Neural cell (in vitro differentiated cells): ENCODE results near the gene GATM. TPM values are rescaled to one million over a fixed set of nuclear protein-coding genes. Genes with fewer than 3 reads are reported as not detected.

Experiments used
- H2AFZ ChIP-seq: fragments of 200-600, 300-800 bp; sonication (generic), shearing (Covaris generic); 2 replicates; pipeline ENCODE4 v1.6.0; 2014; ENCODE audit warnings: low read depth, mild to moderate bottlenecking, antibody characterized with exemption, low read length, moderate library complexity
- H3F3A ChIP-seq: fragments of 200-600 bp; shearing (Covaris generic); 2 replicates; pipeline ENCODE4 v1.6.1; 2016; ENCODE audit warnings: mild to moderate bottlenecking, moderate library complexity, mixed read lengths, antibody characterized with exemption, low read length; ENCODE audit not compliant: insufficient read depth, poor library complexity, severe bottlenecking
- H3K27ac ChIP-seq: fragments of 200-600, 300-800 bp; sonication (generic), shearing (Covaris generic); 2 replicates; pipeline ENCODE4 v1.5.1; 2014; ENCODE audit warnings: mild to moderate bottlenecking, low read length, moderate library complexity
- H3K27me3 ChIP-seq: fragments of 300-800, 200-600 bp; sonication (generic), shearing (Covaris generic); 2 replicates; pipeline ENCODE4 v1.6.0; 2014; ENCODE audit warnings: mild to moderate bottlenecking, low read depth, low read length, moderate library complexity; ENCODE audit not compliant: insufficient read depth
- H3K36me3 ChIP-seq: fragments of 300-800, 200-600 bp; sonication (generic), shearing (Covaris generic); 2 replicates; pipeline ENCODE4 v1.5.1; 2014; ENCODE audit warnings: mild to moderate bottlenecking, antibody characterized with exemption, low read length, moderate library complexity; ENCODE audit not compliant: insufficient read depth
- H3K4me2 ChIP-seq: fragments of 300-800, 200-600 bp; sonication (generic), shearing (Covaris generic); 2 replicates; pipeline ENCODE4 v1.6.0; 2014; ENCODE audit warnings: mild to moderate bottlenecking, low read length
- H3K4me3 ChIP-seq: fragments of 300-800, 200-600 bp; sonication (generic), shearing (Covaris generic); 2 replicates; pipeline ENCODE4 v1.5.1; 2014; ENCODE audit warnings: mild to moderate bottlenecking, low read length, moderate library complexity
- H3K79me2 ChIP-seq: fragments of 200-600 bp; shearing (Covaris generic); replicated peaks from 2 replicates; pipeline ENCODE4 v1.6.0; 2014; ENCODE audit warnings: mild to moderate bottlenecking, low read length, moderate library complexity; ENCODE audit not compliant: insufficient read depth
- H3K9ac ChIP-seq: fragments of 300-800, 200-600 bp; sonication (generic), shearing (Covaris generic); 2 replicates; pipeline ENCODE4 v1.6.1; 2016; ENCODE audit warnings: mild to moderate bottlenecking, low read length, mixed read lengths
- H3K9me2 ChIP-seq: fragments of 200-600 bp; shearing (Covaris generic); 2 replicates; pipeline ENCODE4 v1.6.1; 2016; ENCODE audit warnings: mild to moderate bottlenecking, low read length, mixed read lengths; ENCODE audit not compliant: insufficient read depth
- H3K9me3 ChIP-seq: fragments of 200-600, 300-800 bp; sonication (generic), shearing (Covaris generic); 2 replicates; pipeline ENCODE4 v1.6.1; 2016; ENCODE audit warnings: mild to moderate bottlenecking, mixed run types, low read length, moderate library complexity, mixed read lengths
- H4K20me1 ChIP-seq: fragments of 200-600 bp; shearing (Covaris generic); 2 replicates; pipeline ENCODE4 v1.6.1; 2016; ENCODE audit warnings: mild to moderate bottlenecking, mixed run types; ENCODE audit not compliant: insufficient read depth
- EP300 ChIP-seq: fragments of 450-650 bp; conservative IDR thresholded peaks from 2 replicates; pipeline ENCODE4 v1.6.1; 2014; ENCODE audit warnings: antibody characterized with exemption, mild to moderate bottlenecking, moderate library complexity; ENCODE audit not compliant: poor library complexity, severe bottlenecking
- EZH2 ChIP-seq: fragments of 200-600, 300-800 bp; shearing (Covaris generic), sonication (generic); IDR thresholded peaks from 2 replicates; pipeline ENCODE4 v1.6.1; 2014; ENCODE audit warnings: antibody characterized with exemption, low read length, borderline replicate concordance, mild to moderate bottlenecking; ENCODE audit not compliant: insufficient read depth, poor library complexity, severe bottlenecking
- MXI1 ChIP-seq: fragments of 450-650 bp; conservative IDR thresholded peaks from 2 replicates; pipeline ENCODE4 v1.6.1; 2014; ENCODE audit warnings: antibody characterized with exemption, mild to moderate bottlenecking; ENCODE audit not compliant: poor library complexity, severe bottlenecking
- POLR2AphosphoS5 ChIP-seq: IDR thresholded peaks from 2 replicates; pipeline ENCODE4 v1.6.1; 2012
- RAD21 ChIP-seq: fragments of 450-650 bp; conservative IDR thresholded peaks from 2 replicates; pipeline ENCODE4 v1.6.1; 2014; ENCODE audit warnings: antibody characterized with exemption, mild to moderate bottlenecking, moderate library complexity
- SMC3 ChIP-seq: fragments of 450-650 bp; conservative IDR thresholded peaks from 2 replicates; pipeline ENCODE4 v1.6.1; 2014; ENCODE audit warnings: antibody characterized with exemption, mild to moderate bottlenecking, moderate library complexity; ENCODE audit not compliant: poor library complexity
- TAF1 ChIP-seq: IDR thresholded peaks from 2 replicates; pipeline ENCODE4 v1.6.1; 2012; ENCODE audit warnings: low read depth
- polyA plus RNA-seq: library from polyadenylated mRNA; depleted of rRNA; stranded (reverse); fragments of >200 nt; gene quantifications from 2 replicates; pipeline ENCODE4 v1.2.3, GENCODE V29; 2014
- TF ChIP-seq, protein P1 (sequence below): IDR thresholded peaks from 2 replicates; pipeline ENCODE4 v1.6.1; 2012; ENCODE audit warnings: borderline replicate concordance
- TF ChIP-seq, protein P2 (sequence below): fragments of 450-650 bp; IDR thresholded peaks from 2 replicates; pipeline ENCODE4 v1.5.1; 2014; ENCODE audit warnings: antibody characterized with exemption, mild to moderate bottlenecking, moderate library complexity; ENCODE audit not compliant: poor library complexity, severe bottlenecking

GATM gene
- polyA plus RNA-seq, 1 donor from 2014 or later = 13.3 TPM

DNA sequence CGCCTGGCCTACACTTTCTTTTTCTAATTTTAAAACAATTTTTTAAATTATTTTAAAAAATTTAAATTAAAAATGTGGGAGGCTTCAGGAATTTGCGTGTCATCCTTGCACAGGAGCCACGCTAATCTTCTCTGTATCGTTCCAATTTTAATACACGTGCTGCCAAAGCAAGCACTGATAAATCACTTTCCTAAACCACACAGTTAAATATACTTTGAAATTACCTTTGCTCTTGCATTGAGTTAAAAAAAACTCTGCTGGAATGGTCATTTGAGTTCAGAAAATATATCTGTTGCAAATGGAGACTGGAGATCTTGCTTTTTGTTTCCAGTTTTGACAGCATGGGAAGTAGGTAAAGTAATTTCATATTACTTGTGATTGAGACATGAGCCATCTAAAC lies 23.6 kb downstream of the GATM start (continued):
- TF ChIP-seq, protein P1, sequence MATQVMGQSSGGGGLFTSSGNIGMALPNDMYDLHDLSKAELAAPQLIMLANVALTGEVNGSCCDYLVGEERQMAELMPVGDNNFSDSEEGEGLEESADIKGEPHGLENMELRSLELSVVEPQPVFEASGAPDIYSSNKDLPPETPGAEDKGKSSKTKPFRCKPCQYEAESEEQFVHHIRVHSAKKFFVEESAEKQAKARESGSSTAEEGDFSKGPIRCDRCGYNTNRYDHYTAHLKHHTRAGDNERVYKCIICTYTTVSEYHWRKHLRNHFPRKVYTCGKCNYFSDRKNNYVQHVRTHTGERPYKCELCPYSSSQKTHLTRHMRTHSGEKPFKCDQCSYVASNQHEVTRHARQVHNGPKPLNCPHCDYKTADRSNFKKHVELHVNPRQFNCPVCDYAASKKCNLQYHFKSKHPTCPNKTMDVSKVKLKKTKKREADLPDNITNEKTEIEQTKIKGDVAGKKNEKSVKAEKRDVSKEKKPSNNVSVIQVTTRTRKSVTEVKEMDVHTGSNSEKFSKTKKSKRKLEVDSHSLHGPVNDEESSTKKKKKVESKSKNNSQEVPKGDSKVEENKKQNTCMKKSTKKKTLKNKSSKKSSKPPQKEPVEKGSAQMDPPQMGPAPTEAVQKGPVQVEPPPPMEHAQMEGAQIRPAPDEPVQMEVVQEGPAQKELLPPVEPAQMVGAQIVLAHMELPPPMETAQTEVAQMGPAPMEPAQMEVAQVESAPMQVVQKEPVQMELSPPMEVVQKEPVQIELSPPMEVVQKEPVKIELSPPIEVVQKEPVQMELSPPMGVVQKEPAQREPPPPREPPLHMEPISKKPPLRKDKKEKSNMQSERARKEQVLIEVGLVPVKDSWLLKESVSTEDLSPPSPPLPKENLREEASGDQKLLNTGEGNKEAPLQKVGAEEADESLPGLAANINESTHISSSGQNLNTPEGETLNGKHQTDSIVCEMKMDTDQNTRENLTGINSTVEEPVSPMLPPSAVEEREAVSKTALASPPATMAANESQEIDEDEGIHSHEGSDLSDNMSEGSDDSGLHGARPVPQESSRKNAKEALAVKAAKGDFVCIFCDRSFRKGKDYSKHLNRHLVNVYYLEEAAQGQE = no peak
- TF ChIP-seq POLR2AphosphoS5 = no peak

DNA sequence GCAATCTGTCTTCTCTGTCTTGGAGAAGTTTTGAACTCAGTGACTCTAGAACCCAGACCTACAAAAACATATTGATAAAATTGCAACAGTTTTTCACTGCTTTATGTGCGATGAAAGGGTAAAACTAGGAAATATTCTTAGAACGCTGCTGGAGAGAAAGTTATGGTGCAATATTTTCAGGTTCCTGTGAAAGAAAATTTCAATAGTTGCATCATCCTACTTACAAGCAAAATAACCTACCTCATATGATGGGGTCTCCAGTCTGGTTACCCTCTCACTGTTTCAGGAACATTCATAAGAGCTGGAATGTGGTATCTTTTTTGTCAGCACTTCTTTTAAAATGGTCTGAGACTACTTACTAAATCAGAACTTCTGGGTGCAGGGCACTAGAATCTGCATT lies 27.1 kb downstream of the GATM start:
- no peaks in the 10 kb centered on the region for H3F3A ChIP-seq
- TF ChIP-seq MXI1 (no peak), POLR2AphosphoS5 (no peak), EP300 (no peak), EZH2 (no peak), RAD21 (no peak), SMC3 (no peak), TAF1 (no peak)
- TF ChIP-seq, protein P2, sequence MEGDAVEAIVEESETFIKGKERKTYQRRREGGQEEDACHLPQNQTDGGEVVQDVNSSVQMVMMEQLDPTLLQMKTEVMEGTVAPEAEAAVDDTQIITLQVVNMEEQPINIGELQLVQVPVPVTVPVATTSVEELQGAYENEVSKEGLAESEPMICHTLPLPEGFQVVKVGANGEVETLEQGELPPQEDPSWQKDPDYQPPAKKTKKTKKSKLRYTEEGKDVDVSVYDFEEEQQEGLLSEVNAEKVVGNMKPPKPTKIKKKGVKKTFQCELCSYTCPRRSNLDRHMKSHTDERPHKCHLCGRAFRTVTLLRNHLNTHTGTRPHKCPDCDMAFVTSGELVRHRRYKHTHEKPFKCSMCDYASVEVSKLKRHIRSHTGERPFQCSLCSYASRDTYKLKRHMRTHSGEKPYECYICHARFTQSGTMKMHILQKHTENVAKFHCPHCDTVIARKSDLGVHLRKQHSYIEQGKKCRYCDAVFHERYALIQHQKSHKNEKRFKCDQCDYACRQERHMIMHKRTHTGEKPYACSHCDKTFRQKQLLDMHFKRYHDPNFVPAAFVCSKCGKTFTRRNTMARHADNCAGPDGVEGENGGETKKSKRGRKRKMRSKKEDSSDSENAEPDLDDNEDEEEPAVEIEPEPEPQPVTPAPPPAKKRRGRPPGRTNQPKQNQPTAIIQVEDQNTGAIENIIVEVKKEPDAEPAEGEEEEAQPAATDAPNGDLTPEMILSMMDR = no peak
- TF ChIP-seq, protein P1 = no peak
- no peak overlapping the region for H3K4me3 ChIP-seq
- no peak overlapping the region for H3K4me2 ChIP-seq
- H2AFZ ChIP-seq = no peak overlapping the region
- H3K27ac ChIP-seq = no peak overlapping the region
- no peaks in the 10 kb centered on the region for H3K79me2 ChIP-seq
- no peak overlapping the region for H3K9ac ChIP-seq
- H3K36me3 ChIP-seq = no peaks in the 10 kb centered on the region
- no peaks in the 10 kb centered on the region for H3K9me2 ChIP-seq
- no peaks in the 10 kb centered on the region for H4K20me1 ChIP-seq
- H3K9me3 ChIP-seq = no peaks in the 10 kb centered on the region
- H3K27me3 ChIP-seq = no peaks in the 10 kb centered on the region
